Measurements from ENCODE around the gene SLC1A3.
"Not testable (repeated sequence)": the region's sequence is repeated elsewhere in the genome, so short reads cannot be mapped to it uniquely, and the experiment has no call there.

SLC1A3 gene

GRCh38 chr5:36631620-36632362, 25.4 kb downstream of the SLC1A3 start:
- no peak for DNase-seq

- no peak for DNase-seq
Observed at GRCh38 chr5:36632363-36632664, 25.9 kb downstream of the SLC1A3 start.

GRCh38 chr5:36635721-36636390, 29.4 kb downstream of the SLC1A3 start:
- no peak for DNase-seq

GRCh38 chr5:36637101-36637500, 30.7 kb downstream of the SLC1A3 start:
- no peak for DNase-seq

DNA sequence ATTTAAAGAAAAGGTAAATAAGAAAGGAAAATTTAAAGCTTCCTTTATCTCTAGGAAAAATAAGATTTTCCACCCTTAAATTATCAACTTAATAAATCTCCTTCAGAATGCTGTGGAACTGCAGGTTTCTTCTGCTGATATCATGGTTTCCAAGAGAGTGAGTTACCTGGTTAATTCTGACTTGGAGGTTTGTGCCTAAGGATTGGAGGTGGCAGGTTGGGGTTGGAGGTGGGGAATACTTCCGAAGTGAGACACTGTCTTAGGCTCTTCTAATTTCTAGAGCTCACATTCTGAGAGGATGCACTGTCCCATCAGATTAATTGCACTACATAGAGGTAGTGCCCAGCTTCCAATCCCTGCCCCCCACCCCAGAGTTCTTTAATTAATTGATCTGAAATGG, 31.1 kb downstream of the SLC1A3 start:
- no peak for DNase-seq

- DNase-seq, result no peak
Observed at GRCh38 chr5:36638056-36638455, 31.6 kb downstream of the SLC1A3 start.

DNA sequence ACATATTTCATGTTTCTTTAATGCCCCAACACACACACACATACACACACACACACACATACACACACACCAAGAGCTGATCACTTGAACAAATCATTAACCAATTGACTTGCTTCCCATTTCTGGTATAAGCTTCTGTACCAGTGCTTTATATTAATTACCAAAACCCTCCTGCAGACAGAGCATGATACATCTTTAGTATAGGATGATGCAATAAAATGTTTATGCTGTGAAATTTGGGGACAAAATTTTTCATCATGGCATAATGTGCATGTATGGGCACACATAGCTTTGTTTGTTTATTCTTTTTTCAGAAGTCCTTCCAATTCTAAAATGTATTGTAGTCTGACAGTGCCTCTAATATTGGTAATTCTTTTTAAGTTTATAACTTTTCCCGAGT, 34.5 kb downstream of the SLC1A3 start:
- DNase-seq, result no peak

DNA sequence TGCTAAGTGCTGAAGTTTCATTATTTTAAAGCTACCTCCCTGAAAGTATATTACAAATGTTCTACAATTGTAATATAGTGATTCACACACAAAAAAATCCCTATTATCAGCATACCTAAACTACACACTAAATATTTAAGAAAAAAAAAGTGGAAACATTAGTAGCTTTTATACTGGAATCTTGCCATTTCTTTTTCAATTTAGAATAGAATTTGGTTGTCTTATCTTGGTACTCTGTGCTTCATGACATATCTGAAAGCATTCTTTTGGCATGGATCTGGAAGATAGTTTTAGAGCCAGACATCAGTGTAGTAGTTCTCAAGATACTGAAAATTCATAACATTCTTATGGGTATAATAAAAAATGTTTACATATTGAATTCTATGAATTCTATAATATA, 35.0 kb downstream of the SLC1A3 start:
- DNase-seq, result no peak

DNA sequence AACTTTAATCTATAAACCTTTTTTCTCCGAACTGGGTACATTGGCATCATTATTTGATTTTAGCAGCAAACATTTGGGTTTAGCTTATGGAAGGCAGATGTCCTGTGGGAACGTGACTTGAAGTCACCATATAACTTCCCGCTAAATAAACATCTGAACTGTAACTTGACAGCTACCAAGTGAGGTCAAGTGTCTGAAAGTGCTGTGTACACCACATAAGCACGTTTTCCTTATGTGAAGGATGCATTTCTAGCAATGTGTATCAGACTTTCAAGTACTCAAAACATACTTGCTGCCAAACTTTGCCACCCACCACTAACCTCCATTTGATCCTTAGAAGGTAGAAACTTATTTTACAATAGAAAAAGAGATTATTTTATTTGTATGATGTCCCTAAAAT, 35.7 kb downstream of the SLC1A3 start:
- no peak for DNase-seq

- DNase-seq, result no peak
Observed at GRCh38 chr5:36643162-36643561, 36.8 kb downstream of the SLC1A3 start.

GRCh38 chr5:36643841-36644240, 37.4 kb downstream of the SLC1A3 start:
- not testable (repeated sequence) for DNase-seq

GRCh38 chr5:36644727-36645126, 38.3 kb downstream of the SLC1A3 start:
- no peak for DNase-seq

GRCh38 chr5:36646100-36646499, 39.7 kb downstream of the SLC1A3 start:
- DNase-seq, result no peak

DNA sequence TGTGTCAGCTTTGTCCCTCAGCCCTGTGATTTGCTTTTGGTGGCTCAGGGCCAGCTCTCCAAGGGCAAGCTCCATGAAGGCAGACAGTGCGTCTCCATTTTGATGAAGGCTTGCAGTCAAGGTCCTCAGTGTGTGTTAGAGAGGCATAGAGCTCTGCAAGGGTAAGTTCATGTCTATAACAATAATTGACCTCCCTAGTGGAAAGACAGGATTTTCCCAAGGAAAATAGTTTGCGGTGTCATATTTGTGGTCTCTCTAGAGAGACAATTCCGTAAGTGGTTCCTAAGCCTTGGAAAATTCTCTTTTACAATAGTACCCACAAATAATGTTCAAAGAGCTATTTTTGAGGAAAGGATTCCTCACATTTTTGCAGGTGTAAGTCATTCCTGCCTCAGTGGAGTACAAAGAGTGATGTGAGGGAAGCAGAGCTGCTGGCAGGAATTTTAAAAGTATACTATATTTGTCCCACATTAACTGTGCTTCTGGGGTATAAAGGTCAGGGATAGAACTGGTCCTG, 40.2 kb downstream of the SLC1A3 start:
- no peak for DNase-seq

DNA sequence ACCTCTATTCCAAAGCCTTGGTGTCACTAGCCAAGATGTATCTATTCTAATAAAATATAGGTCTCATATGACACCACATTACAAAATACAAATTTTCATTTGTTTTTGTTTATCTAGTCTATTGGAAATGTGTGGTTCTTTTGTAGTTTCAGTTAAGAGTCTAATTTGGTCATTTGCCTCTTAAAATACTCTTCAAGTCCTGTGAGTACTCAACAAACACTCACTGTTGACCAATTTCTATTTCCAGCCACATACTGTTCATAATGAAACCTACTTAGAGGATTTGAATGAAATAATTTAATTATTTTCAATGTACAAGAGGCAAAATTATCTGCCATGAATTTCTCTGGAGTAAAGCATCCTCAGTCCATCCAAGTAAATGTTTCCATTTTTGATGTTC, 40.6 kb downstream of the SLC1A3 start:
- no peak for DNase-seq

- no peak for DNase-seq
Observed at GRCh38 chr5:36648426-36648825, 42.0 kb downstream of the SLC1A3 start.

GRCh38 chr5:36651761-36652685, 45.6 kb downstream of the SLC1A3 start:
- DNase-seq, result no peak

GRCh38 chr5:36653044-36653705, 46.8 kb downstream of the SLC1A3 start:
- no peak for DNase-seq

- no peak for DNase-seq
Observed at GRCh38 chr5:36654564-36654963, 48.2 kb downstream of the SLC1A3 start.

- DNase-seq, result no peak
Observed at GRCh38 chr5:36655161-36655560, 48.8 kb downstream of the SLC1A3 start.

DNA sequence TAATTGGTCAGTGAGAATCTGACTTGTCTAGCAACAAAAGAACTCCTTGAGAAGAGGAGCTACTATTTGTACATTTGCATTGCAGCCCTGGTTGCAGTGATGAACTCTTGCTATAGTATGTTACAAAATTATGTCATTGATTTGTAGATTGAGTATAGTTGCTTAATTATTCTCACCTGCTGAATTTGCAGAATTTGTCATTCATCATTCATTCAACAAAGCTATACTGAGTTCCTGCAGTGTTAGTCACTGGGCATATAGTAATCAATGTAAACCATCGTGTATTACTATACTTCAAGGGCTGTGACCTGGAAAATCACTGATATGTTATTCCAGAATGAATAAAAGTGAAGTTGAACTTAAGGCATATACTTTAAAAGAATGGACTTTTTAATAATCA, 50.1 kb downstream of the SLC1A3 start:
- DNase-seq, result no peak

DNA sequence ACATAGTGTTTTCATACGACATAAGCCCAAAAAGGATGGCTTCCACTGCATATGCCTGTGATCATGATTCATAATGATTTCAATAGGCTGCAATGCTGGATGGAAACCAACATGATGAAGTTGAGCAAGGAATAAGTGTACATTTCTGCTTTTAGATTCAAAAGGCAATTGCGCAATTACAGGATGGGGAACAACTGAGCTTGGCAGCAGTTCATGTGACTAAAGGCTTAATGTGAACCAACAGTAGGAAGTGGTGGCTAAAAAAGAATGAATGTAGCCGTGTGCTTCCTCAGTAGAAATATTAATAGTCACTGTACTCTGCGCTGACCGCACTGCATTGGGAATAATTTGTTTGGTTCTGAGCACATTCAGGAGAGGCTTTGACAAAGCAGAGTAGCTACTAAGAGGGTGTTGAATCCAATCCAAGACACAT, 51.2 kb downstream of the SLC1A3 start:
- DNase-seq, result no peak

Data from activated CD4-positive, alpha-beta T cell treated with anti-CD3 and anti-CD28 coated beads for 48 hours (primary cell).